Stimulated activated CD8-positive, alpha-beta memory T cell treated with anti-CD3 and anti-CD28 coated beads, Interleukin-15, amount 100 ng/mL, for 1 hour (primary cell): ENCODE measurements around the gene SORT1.
"Not testable (repeated sequence)": the region's sequence is repeated elsewhere in the genome, so short reads cannot be mapped to it uniquely, and the experiment has no call there.

Experiments used
- DNase-seq: peaks from one replicate; pipeline ENCODE4 v3.0.0-alpha.2; 2020; ENCODE audit warnings: low read depth

Gene SORT1

DNA sequence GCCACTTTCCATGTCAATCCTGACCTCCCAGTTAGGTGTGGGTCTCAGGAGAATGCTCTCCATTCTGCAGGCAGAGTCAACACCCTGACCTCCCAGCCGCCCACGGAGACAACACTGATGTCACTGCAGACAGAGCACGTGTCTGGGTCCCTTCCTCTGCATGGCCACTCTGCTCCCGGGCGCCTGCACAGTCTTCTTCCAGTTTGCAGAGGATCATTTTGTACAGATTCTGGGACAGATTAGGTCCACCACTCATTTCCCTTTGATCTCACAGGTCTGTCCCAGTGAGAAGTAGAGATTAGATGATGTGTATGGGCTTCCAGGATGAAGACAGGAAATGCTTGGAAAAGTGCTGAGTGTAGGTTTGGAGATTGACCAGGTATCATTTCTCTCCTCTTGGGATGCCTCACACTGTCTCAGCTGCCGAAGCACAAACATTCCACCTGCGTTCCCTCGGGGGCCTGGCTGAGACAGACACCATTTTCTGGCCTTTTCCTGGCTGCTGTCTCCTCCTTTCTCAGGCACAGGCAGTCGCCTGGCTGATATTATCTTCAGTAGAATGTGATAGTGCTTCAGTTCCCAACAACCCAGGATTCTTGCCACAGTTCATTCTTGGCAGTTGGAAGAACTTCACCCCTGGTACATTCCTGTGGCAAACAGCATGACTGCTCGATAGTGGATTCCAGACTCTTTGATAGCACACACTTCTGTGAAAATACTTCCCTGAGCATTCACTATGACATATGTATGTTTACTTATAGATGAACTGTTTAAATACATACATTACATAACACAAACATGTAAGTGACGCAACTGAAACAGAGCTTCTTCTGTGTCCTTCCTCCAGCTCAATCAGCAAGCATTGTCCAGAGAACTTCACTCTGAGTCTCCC is 98.8 kb downstream of the SORT1 start:
- DNase-seq = no peak

DNA sequence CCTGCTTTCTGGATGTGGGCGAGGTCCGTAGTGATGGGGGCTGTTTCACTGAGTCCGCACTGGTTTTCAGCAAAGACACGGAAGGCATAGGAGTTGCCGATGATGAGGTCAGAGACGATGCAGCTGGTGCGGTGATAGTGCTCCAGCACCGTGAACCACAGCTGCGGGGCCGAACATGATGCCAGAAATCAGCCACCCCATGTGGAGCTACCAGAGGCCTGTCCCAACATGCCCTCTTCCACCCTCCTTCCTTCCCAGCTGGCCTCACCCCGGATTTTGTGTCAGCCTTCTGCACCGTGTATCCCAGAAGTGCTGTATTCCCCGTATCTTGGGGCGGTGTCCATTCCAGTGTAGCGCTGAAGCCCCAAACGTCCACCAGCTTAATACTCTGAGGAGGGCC is 100.9 kb downstream of the SORT1 start:
- no peak for DNase-seq

DNA sequence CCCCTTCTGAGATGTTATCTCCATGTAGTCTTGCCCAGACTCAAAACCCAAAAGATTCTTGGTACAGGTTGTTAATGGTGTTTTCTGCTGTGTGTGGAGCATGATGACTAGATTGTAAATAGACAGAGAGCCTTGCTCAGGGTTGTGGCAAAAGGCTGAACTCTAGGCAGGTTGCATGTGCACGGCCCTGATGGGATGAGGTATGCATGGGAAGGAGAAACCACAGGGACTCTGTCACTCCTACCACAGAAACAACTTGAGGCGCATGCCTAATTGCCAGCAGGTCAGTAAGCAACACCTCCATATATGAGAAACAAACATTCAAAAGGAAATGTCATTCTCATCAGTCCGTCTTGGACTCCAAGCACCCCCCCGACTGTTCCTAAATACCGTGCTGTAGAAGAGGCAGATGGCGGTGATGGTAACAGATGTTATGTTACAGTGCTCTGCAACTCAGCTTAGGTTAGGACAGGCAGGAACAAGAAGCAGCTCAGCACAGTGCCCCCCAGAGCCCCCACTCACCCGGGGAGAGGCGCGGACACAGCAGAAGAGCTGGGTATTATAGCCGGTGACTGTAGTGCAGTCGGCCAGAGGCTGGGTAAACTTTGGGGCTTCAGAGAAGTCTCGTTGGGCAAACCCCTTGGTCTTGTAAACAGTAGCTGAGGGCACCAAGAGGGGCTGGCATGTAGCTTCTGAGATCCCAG is 101.9 kb downstream of the SORT1 start:
- no peak for DNase-seq

DNA sequence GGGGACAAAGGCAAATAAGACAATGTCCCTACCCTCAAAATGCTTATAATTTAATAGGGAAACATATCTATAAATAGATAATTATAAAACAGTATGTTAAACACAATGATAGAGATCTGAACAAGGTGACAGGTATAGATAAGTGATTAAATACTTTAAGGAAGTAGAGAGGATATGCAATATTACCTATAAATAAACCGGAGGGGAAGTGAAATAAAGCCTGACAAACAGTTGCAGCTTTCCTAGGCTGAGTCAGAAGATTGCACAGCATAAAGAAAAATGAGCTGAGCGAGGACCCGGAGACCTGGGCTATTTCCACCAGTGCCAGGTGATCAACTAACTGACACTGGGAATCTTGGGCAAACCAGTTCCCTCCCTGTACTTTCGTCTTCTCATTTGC is 103.2 kb downstream of the SORT1 start:
- no peak for DNase-seq

DNA sequence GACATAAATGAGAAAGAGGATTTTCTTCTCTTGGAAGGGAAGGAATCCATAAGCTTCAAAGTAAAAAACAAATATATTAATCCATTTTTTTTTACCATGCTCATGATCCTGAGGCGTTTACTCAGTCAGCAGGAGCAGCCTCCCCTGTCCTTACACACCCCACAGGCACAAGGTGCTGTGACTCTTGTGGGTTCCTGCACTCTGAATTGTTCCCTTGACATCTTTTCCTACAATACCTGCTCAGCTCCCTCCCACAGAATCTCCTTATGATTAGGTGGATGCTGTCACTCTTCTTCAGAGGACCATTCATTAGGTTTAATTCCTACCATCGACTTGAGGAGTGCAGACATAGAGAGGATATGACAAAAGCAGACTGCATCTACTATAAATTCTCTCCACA is 104.7 kb downstream of the SORT1 start:
- DNase-seq = no peak

DNA sequence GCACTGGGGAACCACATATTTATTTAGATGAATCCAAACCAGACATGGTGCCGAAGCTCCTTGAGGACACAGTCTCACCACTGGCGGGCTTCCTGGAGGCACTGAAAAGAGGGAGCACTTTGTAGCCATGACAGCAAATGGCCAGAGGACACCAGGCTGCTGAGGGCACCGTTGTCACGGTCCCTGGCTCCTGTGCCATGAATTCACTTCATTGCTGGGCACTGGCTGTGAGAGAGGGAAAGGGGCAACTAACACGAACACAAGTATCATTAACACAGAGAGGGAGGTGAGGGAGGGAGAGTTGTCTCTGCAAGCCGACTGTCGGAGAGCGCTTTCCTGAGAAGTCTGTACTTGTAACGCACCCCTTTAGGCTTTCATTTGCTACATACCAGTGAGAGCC is 105.4 kb downstream of the SORT1 start:
- no peak for DNase-seq

DNA sequence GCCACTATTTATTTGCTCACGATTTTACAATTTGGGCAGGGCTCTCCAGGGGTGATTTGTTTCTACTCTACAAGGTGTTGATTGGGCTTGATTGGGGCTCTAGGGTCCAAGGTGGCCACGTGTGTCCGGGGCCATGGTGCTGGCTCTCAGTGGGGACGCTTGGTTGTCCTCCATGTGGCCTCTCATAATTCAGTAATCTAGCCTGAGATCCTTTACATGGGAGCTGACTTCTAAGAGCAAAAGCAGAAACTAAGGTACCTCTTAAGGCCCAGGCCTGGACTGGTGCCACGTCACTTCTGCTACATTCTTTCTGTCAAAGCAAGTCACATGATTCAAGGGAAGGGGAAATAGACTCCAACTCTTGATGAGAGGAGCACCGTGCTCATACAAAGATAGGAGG is 106.7 kb downstream of the SORT1 start:
- DNase-seq = no peak

DNA sequence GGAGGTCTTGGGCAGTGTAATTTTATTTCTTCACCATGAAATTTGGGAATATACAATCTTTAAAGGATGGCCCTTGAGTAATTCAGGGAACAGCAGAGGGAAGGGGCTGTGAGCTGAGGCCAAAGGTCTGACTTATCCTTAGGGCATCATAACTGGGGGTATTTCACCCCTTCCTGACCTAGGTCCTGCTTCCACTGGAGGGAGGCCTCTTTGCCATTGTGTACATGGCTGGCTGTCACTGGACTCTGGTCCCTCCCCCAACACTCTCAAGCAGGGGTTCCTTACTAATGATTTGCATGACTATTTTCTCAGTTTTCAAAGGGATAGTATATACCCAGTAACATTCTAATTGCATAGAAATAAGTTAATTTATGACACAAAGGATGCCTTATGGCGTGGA is 107.6 kb downstream of the SORT1 start:
- no peak for DNase-seq

DNA sequence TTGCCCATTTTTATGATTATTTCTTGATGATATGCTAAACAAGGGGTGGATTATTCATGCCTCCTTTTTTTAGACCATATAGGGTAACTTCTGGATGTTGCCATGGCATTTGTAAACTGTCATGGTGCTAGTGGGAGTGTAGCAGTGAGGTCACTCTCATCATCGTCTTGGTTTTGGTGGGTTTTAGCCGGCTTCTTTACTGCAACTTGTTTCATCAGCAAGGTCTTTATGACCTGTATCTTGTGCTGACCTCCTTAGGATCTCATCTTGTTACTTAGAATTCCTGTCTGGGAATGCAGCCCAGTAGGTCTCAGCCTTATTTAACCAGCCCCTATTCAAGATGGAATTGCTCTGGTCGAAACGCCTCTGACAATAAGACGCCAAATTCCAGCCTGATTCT is 111.0 kb downstream of the SORT1 start:
- DNase-seq = not testable (repeated sequence)

DNA sequence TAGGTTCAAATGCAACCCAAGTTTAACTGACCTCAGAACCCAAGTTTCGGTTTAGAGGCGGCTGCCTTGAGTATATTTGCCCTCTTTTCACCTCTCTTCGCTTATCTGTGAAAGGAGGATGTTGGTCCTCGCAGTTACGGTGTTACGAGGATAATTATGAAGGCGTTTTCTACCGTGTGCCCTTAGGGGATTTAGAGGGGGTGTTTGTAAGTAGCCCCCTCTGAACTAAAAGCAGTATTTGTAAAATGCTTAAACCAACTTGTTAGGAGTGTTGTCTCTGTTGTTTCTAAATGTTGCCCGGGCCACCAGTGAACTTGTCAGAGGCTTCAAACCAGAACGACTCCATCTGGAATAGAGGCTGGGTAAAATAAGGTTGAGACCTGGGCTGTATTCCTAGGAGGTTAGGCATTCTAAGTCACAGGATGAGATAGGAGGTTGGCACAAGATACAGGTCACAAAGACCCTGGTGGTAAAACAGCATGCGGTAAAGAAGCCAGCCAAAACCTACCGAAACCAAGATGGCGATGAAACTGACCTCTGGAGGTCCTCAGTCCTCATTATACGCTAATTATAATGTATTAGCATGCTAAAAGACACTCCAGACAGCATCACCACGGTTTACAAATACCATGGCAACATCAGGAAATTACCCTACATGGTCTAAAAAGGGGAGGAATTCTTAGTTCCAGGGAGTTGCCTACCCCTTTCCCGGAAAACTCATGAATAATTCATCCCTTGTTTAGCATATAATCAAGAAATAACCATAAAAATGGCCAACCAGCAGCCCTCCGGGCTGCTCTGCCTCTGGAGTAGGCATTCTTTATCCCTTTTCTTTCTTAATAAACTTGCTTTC is 113.7 kb downstream of the SORT1 start:
- no peak for DNase-seq

DNA sequence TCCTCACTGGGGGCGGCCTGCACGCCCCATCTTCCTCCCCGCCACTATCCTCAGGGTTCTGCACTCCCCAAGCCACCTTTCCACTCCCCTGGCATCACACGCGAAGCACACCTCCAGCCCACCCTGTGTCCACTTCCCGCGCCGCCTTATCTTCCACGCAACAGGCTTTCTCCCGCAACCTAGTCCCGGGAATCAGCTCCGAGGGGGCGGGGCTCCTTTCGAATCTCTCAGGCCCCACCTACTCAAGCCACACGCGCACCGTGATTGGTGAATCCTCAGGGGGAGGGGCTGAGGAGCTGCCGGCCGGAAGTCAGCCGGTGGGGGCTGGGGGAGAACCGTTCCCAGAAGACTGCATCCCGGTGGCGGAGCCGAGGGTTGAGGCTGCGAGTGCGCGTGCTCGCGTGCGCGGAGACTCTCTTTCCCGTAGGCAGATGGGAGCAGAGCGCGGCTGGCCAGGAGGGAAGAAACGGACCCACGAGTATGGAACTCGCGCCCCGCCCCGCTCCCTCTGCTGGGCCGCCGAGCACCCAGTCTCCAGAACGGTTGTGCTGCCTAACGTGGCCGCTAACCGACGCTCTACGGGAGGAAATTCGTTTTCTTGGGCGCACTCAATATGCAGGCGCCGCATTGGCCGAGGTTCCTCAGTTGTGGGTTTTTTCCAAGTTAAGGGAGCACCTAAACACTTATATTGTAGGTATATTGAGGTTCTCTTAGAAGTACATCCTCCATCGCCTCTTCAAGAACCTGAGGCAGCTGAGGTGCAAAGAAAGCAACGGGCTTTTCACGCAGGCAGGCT is 114.6 kb downstream of the SORT1 start, which contains the start of gene PSRC1:
Gene PSRC1, minus strand, starts transcription at position 194 of the 796 bp plus-strand sequence.
- DNase-seq = peak; percentile 81

DNA sequence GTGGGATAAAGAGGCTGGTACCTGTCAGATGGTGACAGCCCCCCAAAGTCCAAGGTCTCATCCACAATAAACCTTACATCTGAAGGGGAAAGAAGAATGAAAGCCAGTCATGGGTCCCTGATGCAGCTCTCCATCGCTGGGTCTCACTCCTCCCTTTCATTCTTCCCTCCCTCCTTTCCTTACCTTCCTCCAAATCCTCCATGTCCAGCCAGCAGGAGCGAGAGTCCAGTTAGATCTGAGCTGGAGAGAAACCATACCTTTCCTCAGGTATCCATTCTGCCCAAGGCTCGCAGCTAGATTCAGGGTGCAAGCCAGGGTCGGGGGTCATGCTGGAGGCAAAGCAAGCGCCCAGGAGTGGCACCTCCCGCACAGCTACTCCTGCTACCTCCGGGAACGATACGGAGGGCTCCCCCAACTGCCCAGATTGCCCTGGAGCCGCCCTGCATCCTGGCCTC is 115.2 kb downstream of the SORT1 start:
- no peak for DNase-seq

DNA sequence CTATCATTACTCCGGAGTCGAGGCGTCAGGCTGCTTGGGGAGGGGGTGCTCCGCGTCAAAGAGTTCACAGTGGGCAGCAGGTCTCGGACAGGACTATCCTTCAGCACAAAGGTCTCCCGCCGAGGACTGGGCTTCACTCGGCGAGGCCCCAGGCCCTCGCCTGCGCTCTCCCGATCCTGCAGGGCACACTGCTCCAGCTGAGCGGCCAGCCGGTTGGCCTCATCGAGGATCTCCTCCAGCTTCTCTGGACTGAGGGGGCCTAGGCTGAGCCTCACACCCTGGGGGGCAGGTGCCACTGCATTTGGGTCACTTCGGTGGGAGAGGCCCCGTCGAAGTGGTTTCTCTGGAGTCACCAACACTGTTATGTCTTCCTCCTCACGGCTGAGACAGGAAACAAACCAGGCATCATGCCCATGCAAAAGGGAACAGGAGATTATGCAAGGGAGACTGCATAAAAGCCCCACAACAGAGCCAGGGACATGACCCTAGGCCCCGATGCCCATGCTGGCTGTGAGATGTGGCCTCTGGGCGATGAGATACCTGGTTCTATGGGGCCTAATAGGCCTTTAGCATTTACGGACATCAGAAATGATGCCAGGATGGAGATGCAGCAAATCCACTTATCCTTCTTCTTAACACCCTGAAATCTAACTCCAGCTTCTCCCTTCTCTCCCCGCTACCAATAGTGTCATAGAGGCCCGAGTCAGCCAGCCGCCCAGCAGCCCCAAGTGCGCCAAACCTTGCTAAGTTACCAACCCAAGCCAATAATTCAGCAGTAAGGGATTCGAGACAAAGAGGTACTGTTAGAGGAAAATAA is 115.8 kb downstream of the SORT1 start:
- no peak for DNase-seq

DNA sequence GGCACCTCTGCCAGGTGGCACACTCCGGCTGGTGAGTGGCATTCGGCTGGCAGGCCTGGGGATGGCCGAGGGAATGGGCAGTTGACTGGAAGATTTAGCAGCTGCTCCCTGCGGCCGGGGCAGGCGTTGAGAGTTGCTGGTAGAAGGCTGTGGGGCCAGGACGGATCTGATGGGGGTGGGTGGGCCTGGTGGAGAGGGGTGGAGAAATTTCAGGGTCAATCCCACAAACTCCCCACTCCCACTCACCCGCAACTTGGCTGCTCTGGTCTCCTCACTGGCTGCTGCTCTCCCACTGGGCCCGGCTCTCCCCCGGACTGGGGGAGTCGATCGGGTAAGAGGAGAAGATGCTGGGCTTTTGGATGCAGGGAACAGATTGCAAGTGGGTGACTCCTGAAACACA is 116.9 kb downstream of the SORT1 start:
- DNase-seq = no peak

DNA sequence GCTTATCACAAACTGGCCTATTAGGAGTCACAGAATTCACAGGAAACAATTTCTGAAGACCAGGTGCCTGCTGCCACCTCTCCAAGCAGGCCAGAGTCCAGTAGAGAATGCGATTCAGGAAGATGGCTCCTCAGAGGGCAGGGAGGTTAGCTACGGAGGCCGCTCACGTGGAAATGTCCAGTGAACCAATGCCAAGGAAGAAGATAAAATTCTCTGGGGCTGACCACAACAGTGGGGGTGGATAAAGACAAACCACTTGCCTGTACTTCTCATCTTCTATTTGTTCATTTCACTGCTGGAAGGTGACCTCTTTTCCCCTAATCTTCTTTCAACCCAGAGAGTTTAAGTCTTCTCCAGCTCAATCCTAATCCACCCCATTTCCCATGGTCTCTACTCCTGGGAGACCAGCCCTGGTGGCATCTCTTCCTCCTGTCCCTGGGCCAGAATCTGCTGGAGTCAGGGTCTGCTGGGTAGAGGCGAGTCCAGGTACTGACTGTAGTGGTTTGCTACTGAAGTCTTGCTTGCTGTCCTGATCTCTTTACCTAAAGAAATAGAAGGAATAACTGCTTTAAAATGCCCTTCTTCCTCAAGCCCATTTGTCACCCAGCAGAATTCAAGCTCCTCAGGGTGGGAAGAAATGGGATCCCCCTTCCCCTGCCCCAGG is 118.0 kb downstream of the SORT1 start:
- DNase-seq = no peak

DNA sequence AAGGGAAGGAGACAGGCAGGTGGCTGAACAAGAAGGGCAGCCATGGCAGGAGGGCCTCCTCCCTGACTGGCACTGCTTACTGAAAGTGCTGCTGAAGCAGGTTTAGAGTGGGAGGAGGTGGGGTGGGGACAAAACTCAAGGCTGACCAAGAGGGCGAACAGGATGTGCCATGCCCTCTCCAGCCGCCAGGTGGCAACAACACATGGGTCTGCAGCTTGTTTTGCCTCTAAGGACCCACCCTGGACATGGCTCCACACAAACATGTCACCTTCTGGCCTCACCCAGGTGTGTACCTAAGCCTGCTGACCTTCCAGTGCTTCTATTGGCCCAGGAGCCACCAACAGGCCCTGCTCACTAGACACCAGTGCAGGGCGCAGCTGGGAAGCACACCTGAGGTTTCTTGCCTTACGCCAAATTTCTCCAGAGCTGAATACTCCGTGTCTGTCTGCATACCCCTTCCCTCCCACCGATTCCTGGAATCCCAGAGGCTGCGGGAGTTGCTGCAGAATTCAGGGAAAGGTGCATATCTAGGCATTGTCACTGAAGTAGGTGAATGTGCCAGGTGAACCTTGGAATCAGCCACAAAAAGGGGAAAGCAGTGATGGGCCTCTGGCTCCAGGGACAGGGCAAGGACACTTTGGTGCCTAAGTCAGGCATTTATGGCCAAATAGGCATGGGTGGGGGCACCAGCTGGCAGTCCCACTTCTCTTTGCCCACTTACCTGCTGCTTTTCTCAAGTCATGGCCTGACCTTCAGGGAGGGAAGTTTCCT is 120.1 kb downstream of the SORT1 start:
- DNase-seq = peak; percentile 27

DNA sequence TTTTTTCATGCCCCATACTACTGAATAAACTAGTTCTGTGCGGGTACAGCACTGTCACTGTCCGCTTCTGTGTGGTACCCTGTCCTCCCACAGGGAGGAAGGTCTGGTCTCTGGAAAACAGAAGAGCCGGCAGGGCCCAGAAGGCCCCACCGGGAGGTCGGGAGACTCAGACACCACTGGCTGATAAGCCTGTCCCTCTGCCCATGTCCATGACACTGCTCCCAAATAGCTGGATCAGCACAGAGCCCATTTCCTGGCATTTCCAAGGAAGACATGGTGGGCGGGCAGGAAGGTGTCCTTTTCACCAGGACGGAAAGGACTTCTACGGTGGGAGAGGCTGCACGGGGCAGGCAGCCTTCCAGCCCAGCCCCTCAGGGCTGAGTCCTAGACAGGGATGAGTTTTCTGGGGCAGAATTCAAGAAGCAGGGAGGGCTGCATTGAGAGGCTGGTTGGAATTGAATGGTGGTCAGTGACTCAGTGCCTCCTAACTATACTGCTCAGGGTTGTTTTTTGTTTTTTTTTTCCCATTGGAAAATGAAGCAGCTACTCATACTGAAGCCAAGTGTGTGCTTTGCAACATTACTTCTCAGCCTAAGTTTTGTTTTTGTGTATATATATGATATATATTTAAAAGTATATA is 121.9 kb downstream of the SORT1 start:
- DNase-seq = no peak

DNA sequence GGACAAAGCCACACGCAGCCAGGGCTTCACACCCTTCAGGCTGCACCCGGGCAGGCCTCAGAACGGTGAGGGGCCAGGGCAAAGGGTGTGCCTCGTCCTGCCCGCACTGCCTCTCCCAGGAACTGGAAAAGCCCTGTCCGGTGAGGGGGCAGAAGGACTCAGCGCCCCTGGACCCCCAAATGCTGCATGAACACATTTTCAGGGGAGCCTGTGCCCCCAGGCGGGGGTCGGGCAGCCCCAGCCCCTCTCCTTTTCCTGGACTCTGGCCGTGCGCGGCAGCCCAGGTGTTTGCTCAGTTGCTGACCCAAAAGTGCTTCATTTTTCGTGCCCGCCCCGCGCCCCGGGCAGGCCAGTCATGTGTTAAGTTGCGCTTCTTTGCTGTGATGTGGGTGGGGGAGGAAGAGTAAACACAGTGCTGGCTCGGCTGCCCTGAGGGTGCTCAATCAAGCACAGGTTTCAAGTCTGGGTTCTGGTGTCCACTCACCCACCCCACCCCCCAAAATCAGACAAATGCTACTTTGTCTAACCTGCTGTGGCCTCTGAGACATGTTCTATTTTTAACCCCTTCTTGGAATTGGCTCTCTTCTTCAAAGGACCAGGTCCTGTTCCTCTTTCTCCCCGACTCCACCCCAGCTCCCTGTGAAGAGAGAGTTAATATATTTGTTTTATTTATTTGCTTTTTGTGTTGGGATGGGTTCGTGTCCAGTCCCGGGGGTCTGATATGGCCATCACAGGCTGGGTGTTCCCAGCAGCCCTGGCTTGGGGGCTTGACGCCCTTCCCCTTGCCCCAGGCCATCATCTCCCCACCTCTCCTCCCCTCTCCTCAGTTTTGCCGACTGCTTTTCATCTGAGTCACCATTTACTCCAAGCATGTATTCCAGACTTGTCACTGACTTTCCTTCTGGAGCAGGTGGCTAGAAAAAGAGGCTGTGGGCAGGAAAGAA is 122.9 kb downstream of the SORT1 start:
- no peak for DNase-seq
